H1 (cell line): ENCODE measurements around the gene DAPK1. TPM values are rescaled to one million over a fixed set of nuclear protein-coding genes. Genes with fewer than 3 reads are reported as not detected.
A peak's percentile ranks its signal among the peaks of the same experiment; 100 is the strongest.

Experiments used
- CTCF ChIA-PET: fragments of 300-600 bp; sonication (Branson Sonifier 250); formaldehyde crosslinking; loops from one replicate; lab custom pipeline; 2021; ENCODE audit not compliant: partially characterized antibody; lab: Charles Lee
- POLR2A ChIA-PET: fragments of 300-600 bp; sonication (Branson Sonifier 250); formaldehyde crosslinking; loops from one replicate; lab custom pipeline; 2021; ENCODE audit warnings: inconsistent platforms; ENCODE audit not compliant: partially characterized antibody; lab: Charles Lee
- DNase-seq, 2 experiments: peaks; one replicate each; pipeline versions ENCODE4 v3.0.0 to v3.0.0-alpha.2; 2010 to 2022; ENCODE audit warnings: low spot score in 2 of 2, low read depth in 1 of 2, mixed read lengths in 1 of 2
- FAIRE-seq: peaks from 2 replicates; lab custom pipeline; 2011; peaks lifted over from hg19 to GRCh38; lab: Jason Lieb, UNC
- H2AFZ ChIP-seq: 2 replicates; pipeline ENCODE4 v1.8.1; 2012; ENCODE audit warnings: low read length, inconsistent platforms
- H2AK5ac ChIP-seq: 2 replicates; pipeline ENCODE4 v1.6.1; 2013; ENCODE audit warnings: low read depth, low read length
- H2BK120ac ChIP-seq: replicated peaks from 2 replicates; pipeline ENCODE3; 2013; ENCODE audit warnings: low read depth, low read length, inconsistent platforms
- H2BK12ac ChIP-seq: 2 replicates; pipeline ENCODE4 v1.6.1; 2013; ENCODE audit warnings: low read depth, low read length
- H2BK15ac ChIP-seq: 2 replicates; pipeline ENCODE4 v1.6.1; 2013; ENCODE audit warnings: low read length
- H2BK20ac ChIP-seq: 2 replicates; pipeline ENCODE4 v1.6.1; 2013; ENCODE audit warnings: low read length
- H2BK5ac ChIP-seq: 2 replicates; pipeline ENCODE4 v1.6.1; 2013; ENCODE audit warnings: low read depth, low read length
- H3K14ac ChIP-seq: 2 replicates; pipeline ENCODE4 v1.6.1; 2013; ENCODE audit warnings: inconsistent platforms; ENCODE audit not compliant: insufficient read length
- H3K18ac ChIP-seq: 2 replicates; pipeline ENCODE4 v1.6.1; 2013; ENCODE audit warnings: low read length; ENCODE audit errors: extremely low read depth
- H3K23ac ChIP-seq: 2 replicates; pipeline ENCODE4 v1.6.1; 2013; ENCODE audit warnings: inconsistent platforms; ENCODE audit not compliant: insufficient read length
- H3K23me2 ChIP-seq: 2 replicates; pipeline ENCODE4 v1.6.1; 2013; ENCODE audit warnings: low read depth, low read length
- H3K27ac ChIP-seq: 2 replicates; pipeline ENCODE4 v1.6.1; 2011; ENCODE audit warnings: low read depth, low read length, inconsistent platforms
- H3K27me3 ChIP-seq, 4 experiments: replicated peaks in 1 of 4; 1 replicate in 1 of 4; 2 replicates in 3 of 4; pipeline versions ENCODE4 v1.6.1 to v1.8.1; 2011 to 2013; ENCODE audit warnings: low read length in 3 of 4, mild to moderate bottlenecking in 3 of 4, inconsistent platforms in 2 of 4, mixed read lengths in 2 of 4, moderate library complexity in 1 of 4; ENCODE audit not compliant: control insufficient read depth in 3 of 4, insufficient read depth in 3 of 4; ENCODE audit errors: extremely low read depth in 1 of 4
- H3K36me3 ChIP-seq, 4 experiments: 2 replicates each; pipeline versions ENCODE4 v1.6.1 to v1.8.1; 2011 to 2013; ENCODE audit warnings: mild to moderate bottlenecking in 4 of 4, low read length in 3 of 4, moderate library complexity in 2 of 4, control low read depth in 1 of 4, inconsistent platforms in 1 of 4; ENCODE audit not compliant: insufficient read depth in 4 of 4, control insufficient read depth in 2 of 4
- H3K4ac ChIP-seq: replicated peaks from 2 replicates; pipeline ENCODE3; 2013; ENCODE audit warnings: low read length, low read depth, mixed read lengths, inconsistent platforms; ENCODE audit not compliant: insufficient read length
- H3K4me1 ChIP-seq, 4 experiments: replicated peaks in 1 of 4; 1 replicate in 1 of 4; 2 replicates in 3 of 4; pipeline versions ENCODE4 v1.6.1 to v1.8.1; 2011 to 2013; ENCODE audit warnings: low read length in 3 of 4, inconsistent platforms in 2 of 4, mixed read lengths in 1 of 4; ENCODE audit not compliant: insufficient read depth in 4 of 4, control insufficient read depth in 3 of 4
- H3K4me2 ChIP-seq, 2 experiments: 2 replicates each; pipeline versions ENCODE4 v1.6.1 to v1.8.1; 2011 to 2013; ENCODE audit warnings: low read depth in 2 of 2, low read length in 2 of 2, control low read depth in 1 of 2, inconsistent platforms in 1 of 2, mild to moderate bottlenecking in 1 of 2; ENCODE audit not compliant: insufficient read depth in 1 of 2
- H3K4me3 ChIP-seq, 4 experiments: fragments of 200-600, 300-600 bp in 1 of 4; sonication (generic), shearing (Covaris generic), sonication (Bioruptor Twin) in 1 of 4; 2 replicates each; pipeline versions ENCODE4 v1.5.1 to v1.8.1; 2011 to 2016; ENCODE audit warnings: low read length in 4 of 4, low read depth in 3 of 4, control low read depth in 2 of 4, inconsistent platforms in 2 of 4, mild to moderate bottlenecking in 2 of 4, mixed read lengths in 1 of 4, moderate library complexity in 1 of 4; ENCODE audit not compliant: insufficient read depth in 2 of 4; ENCODE audit errors: extremely low read depth in 1 of 4
- H3K56ac ChIP-seq: replicated peaks from 2 replicates; pipeline ENCODE3; 2013; ENCODE audit warnings: low read depth, mild to moderate bottlenecking, mixed read lengths, low read length, inconsistent platforms; ENCODE audit not compliant: insufficient read length
- H3K79me1 ChIP-seq: 2 replicates; pipeline ENCODE4 v1.6.1; 2013; ENCODE audit warnings: low read depth, low read length, control low read depth
- H3K79me2 ChIP-seq, 2 experiments: 2 replicates each; pipeline versions ENCODE4 v1.6.1 to v1.8.1; 2012 to 2013; ENCODE audit warnings: low read length in 2 of 2, mild to moderate bottlenecking in 2 of 2, inconsistent platforms in 1 of 2; ENCODE audit not compliant: insufficient read depth in 2 of 2, control insufficient read depth in 1 of 2
- H3K9ac ChIP-seq, 4 experiments: replicated peaks in 1 of 4; 1 replicate in 1 of 4; 2 replicates in 3 of 4; pipeline versions ENCODE4 v1.6.1 to v1.8.1; 2011 to 2013; ENCODE audit warnings: low read depth in 3 of 4, low read length in 3 of 4, control low read depth in 2 of 4, mild to moderate bottlenecking in 2 of 4, moderate library complexity in 2 of 4, inconsistent platforms in 1 of 4; ENCODE audit errors: extremely low read depth in 1 of 4
- H3K9me3 ChIP-seq, 2 experiments: 2 replicates each; pipeline versions ENCODE4 v1.6.1 to v1.8.1; 2012 to 2013; ENCODE audit warnings: mild to moderate bottlenecking in 2 of 2, moderate library complexity in 2 of 2, control low read depth in 1 of 2, inconsistent platforms in 1 of 2, low read depth in 1 of 2, low read length in 1 of 2, mixed read lengths in 1 of 2; ENCODE audit not compliant: insufficient read depth in 2 of 2
- H4K20me1 ChIP-seq, 2 experiments: replicated peaks in 1 of 2; 2 replicates each; pipeline versions ENCODE3 to v1.8.1; 2011 to 2013; ENCODE audit warnings: inconsistent platforms in 2 of 2, low read length in 2 of 2, mild to moderate bottlenecking in 1 of 2; ENCODE audit not compliant: insufficient read depth in 2 of 2, control insufficient read depth in 1 of 2
- H4K5ac ChIP-seq: 2 replicates; pipeline ENCODE4 v1.6.1; 2013; ENCODE audit warnings: low read length, low read depth, mixed read lengths, inconsistent platforms; ENCODE audit not compliant: insufficient read length
- H4K8ac ChIP-seq: 2 replicates; pipeline ENCODE4 v1.8.0; 2013; ENCODE audit warnings: mild to moderate bottlenecking, moderate library complexity, low read length, inconsistent platforms; ENCODE audit not compliant: insufficient read depth; ENCODE audit errors: extremely low read depth
- H4K91ac ChIP-seq: replicated peaks from 2 replicates; pipeline ENCODE3; 2013; ENCODE audit warnings: low read length, mixed read lengths, inconsistent platforms; ENCODE audit not compliant: insufficient read length
- JUND ChIP-seq: IDR thresholded peaks from 2 replicates; pipeline ENCODE4 v1.6.1; 2011; ENCODE audit warnings: mild to moderate bottlenecking, improper control_type of control experiment, low read length
- POU5F1 ChIP-seq: IDR thresholded peaks from 2 replicates; pipeline ENCODE4 v1.6.1; 2011; ENCODE audit warnings: low read depth, mild to moderate bottlenecking, low read length, moderate library complexity
- RFX5 ChIP-seq: IDR thresholded peaks from 2 replicates; pipeline ENCODE4 v1.6.1; 2011; ENCODE audit warnings: low read depth, low read length, improper control_type of control experiment, borderline replicate concordance
- WGBS, 2 experiments: shearing (Covaris generic) in 1 of 2; methylation state at CpG; one replicate each; pipeline versions ENCODE4 v1.1.6 to v1.1.7; 2013 to 2015; ENCODE audit warnings: low lambda C conversion rate in 2 of 2, mixed read lengths in 2 of 2, inconsistent platforms in 1 of 2, low coverage in 1 of 2, missing lambda C conversion rate in 1 of 2; ENCODE audit not compliant: insufficient replicate concordance in 2 of 2, insufficient coverage in 1 of 2, insufficient read length in 1 of 2; ENCODE audit errors: extremely low coverage in 1 of 2, missing lambda C conversion rate in 1 of 2; 5-methylcytosine and 5-hydroxymethylcytosine counted together
- polyA plus RNA-seq, 7 experiments: library from polyadenylated mRNA; depleted of rRNA in 3 of 7; stranded (reverse) in 5 of 7; unstranded in 2 of 7; fragments of >200 nt in 5 of 7; fragments of 200-250 nt in 2 of 7; gene quantifications; 1 replicate in 5 of 7; 2 replicates in 1 of 7; 4 replicates in 1 of 7; pipeline versions ENCODE4 v1.2.1 to v1.2.3, GENCODE V29; 2011 to 2013; ENCODE audit warnings: missing spikeins in 2 of 7, mixed read lengths in 2 of 7
- total RNA-seq: library from RNA; stranded (reverse); fragmentation: NEBNext Ultra II Directional; extraction: Animal tissue kit (Norgen Biotek cat#: 25700); gene quantifications from 2 replicates; pipeline ENCODE4 v1.2.1, GENCODE V29; 2021

The DAPK1 gene
- total and polyA plus RNA-seq, 2 of the 8 experiments (the other 6 are each of a cell fraction or from before 2014, with no cell fraction given), result 62.4 to 131 TPM

GRCh38 chr9:87644659-87645058 is 147.0 kb downstream of the DAPK1 start:
- WGBS, 2 experiments, result 89% methylated on average over 1 of the region's 1 CpG; no CpG with 5 or more reads in 1 of the 2 experiments

More at GRCh38 chr9:87644659-87645058, 147.0 kb downstream of the DAPK1 start:
- no peak overlapping the region for H3K23ac ChIP-seq
- no peaks in the 10 kb centered on the region for H3K27me3 ChIP-seq
- no peak overlapping the region for H2BK15ac ChIP-seq
- no peak overlapping the region for H4K5ac ChIP-seq
- no peak overlapping the region for H2BK5ac ChIP-seq
- H3K9ac ChIP-seq, result no peak overlapping the region
- no peak overlapping the region for H3K4me3 ChIP-seq
- ChIA-PET CTCF (interaction anchor here (1.0 to 1.4 kb wide), 2 partner anchors 68 to 307 kb away, joined by 3 to 5 read pairs; no protein-coding TSS in a partner anchor), POLR2A (no interaction called here)
- DNase-seq (no peak), FAIRE-seq (no peak)
- H3K18ac ChIP-seq, result no peak overlapping the region
- H3K36me3 ChIP-seq, result peaks cover 17 to 83% (median 56%) of the 10 kb centered on the region in 4 experiments
- no peak overlapping the region for H2AFZ ChIP-seq
- H3K56ac ChIP-seq, result no peak overlapping the region
- H3K4me1 ChIP-seq, result peaks cover 0 to 9% (median 3%) of the 10 kb centered on the region in 4 experiments; a peak in 3 of 7 replicates
- no peak overlapping the region for H3K4me2 ChIP-seq
- no peaks in the 10 kb centered on the region for H3K79me2 ChIP-seq
- H3K23me2 ChIP-seq, result no peaks in the 10 kb centered on the region; the same call in 1 of the 2 replicates
- peak; percentile 67 for TF ChIP-seq JUND
- TF ChIP-seq RFX5, result no peak
- TF ChIP-seq POU5F1, result no peak
- H2BK20ac ChIP-seq, result no peak overlapping the region
- H3K79me1 ChIP-seq, result no peaks in the 10 kb centered on the region
- H3K14ac ChIP-seq, result no peak overlapping the region
- no peak overlapping the region for H4K8ac ChIP-seq
- no peak overlapping the region for H3K27ac ChIP-seq
- H2BK120ac ChIP-seq, result no peak overlapping the region
- peaks cover 0 to 2% of the 10 kb centered on the region in 2 experiments for H4K20me1 ChIP-seq
- H2BK12ac ChIP-seq, result no peak overlapping the region
- H3K9me3 ChIP-seq, result no peaks in the 10 kb centered on the region
- H4K91ac ChIP-seq, result no peak overlapping the region
- H3K4ac ChIP-seq, result no peak overlapping the region
- H2AK5ac ChIP-seq, result no peak overlapping the region
